GM19035 (cell line): ENCODE results near the gene CBLL1.

Source experiments
- ATAC-seq: cut with Tn5 transposase; IDR thresholded peaks from one replicate; pipeline ENCODE4 v1.9.1; 2021; ENCODE audit not compliant: unreplicated experiment

Gene CBLL1

DNA sequence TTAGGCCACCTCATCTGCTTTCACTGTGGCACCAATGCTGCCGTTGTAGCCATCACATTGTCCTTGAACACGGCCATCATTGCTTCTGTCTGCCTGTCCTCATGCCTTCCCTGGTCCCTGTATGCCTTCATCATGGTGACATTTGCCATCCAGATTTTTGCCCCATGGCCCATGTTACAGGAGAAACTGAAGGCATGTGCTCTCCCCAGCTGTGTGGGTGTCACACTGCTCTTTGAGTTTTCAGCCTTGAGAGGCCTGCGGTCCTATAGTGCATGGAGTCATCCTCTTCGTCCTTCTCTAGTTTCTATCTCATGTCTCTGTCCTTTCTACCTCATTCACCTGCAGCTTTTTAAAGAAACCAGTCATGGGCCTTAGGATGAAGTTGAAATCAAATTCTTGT, 65.2 kb downstream of the CBLL1 start:
- ATAC-seq: no peak

DNA sequence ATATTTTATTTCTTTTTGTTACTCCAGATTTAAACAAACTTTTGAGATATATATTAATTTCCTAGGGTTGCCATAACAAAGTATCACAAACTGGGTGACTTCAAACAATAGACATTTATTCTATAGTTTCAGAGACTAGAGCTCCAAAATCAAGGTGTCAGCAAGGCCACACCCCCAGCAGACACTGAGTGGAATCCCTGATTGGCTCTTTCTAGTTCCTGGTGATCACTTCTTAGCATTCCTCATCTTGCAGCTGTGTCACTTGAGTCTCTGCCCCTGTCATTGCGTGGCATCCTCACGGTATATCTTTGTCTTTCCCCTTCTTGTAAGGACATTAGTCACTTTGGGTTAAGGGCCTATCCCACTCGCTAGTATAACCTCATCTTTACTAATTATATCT, 66.7 kb downstream of the CBLL1 start:
- no peak for ATAC-seq
